ENCODE data around the gene TNNC1. TPM values are rescaled to one million over a fixed set of nuclear protein-coding genes. Genes with fewer than 3 reads are reported as not detected.

The TNNC1 gene
- total and polyA plus RNA-seq, 2 donors (not counting 1 experiment from before 2014, with no cell fraction given): 1.1 to 5.4 TPM

DNA sequence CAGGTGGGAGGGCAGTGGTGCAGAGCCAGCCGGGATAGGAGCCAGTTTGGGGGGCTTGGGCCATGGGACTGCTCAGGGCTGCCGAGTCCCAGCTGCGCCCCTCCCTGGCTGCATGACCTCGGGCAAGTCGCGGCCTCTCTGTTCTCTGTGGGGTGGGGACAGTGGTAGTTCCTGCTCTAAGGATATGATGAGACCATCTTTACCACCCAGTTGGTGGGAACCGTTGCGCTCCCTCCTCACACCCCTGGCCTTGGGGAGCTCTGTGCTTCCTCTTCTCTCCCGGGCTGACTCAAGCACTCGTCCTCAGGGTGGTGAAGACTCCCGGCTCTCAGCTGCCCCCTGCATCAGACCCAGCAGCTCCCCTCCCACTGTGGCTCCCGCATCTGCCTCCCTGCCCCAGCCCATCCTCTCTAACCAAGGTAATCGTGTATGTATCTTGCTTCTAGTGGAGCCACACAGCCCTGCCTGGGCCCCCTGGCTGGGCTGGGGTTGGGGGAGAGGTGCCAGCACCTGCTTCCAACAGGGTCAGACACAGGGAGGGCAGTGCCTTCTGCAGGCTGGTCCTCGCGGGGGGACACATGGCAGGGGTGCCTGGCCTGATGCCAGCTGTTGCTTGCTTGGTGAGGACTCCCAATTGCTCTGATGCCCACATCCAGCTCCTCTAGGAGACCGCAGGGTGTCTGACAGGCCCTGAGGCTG, 26.2 kb upstream of the TNNC1 start:
- Histone ChIP-seq H3K9ac (ENCODE audit: low read length) (no peak overlapping the region), H4K20me1 (ENCODE audit: control insufficient read depth, insufficient read depth, low read length, poor library complexity, severe bottlenecking) (no peaks in the 10 kb centered on the region), H3K79me2 (ENCODE audit: control insufficient read depth, insufficient read depth, low read length) (no peaks in the 10 kb centered on the region), H3K4me2 (replicated peaks; ENCODE audit: low read depth, low read length, poor library complexity, severe bottlenecking) (no peak overlapping the region), H2AFZ (ENCODE audit: insufficient read depth, low read depth, low read length, poor library complexity, severe bottlenecking) (no peak overlapping the region), H3K4me1 (ENCODE audit: control insufficient read depth in 2 of 2, insufficient read depth in 2 of 2, low read length in 2 of 2) (no peaks in the 10 kb centered on the region), H3K9me3 (ENCODE audit: control extremely low read depth in 1 of 3, control insufficient read depth in 2 of 3, insufficient read depth in 1 of 3, low read length in 2 of 3) (no peaks in the 10 kb centered on the region), H3K27me3 (replicated peaks in 1 of 4; ENCODE audit: control extremely low read depth in 1 of 4, control insufficient read depth in 3 of 4, insufficient read depth in 4 of 4, low read length in 3 of 4) (no peaks in the 10 kb centered on the region), H3K36me3 (replicated peaks in 1 of 2; ENCODE audit: control extremely low read depth in 1 of 2, control insufficient read depth in 1 of 2, extremely low read depth in 1 of 2, insufficient read depth in 2 of 2, low read length in 1 of 2) (peaks cover 2 to 70% of the 10 kb centered on the region in 2 experiments), H3K27ac (ENCODE audit: low read length in 2 of 2) (no peak overlapping the region), H3K4me3 (ENCODE audit: control extremely low read depth in 1 of 5, extremely low read depth in 1 of 5, insufficient read depth in 1 of 5, low read depth in 2 of 5, low read length in 4 of 5) (no peak overlapping the region)
- TF ChIP-seq, protein P1, sequence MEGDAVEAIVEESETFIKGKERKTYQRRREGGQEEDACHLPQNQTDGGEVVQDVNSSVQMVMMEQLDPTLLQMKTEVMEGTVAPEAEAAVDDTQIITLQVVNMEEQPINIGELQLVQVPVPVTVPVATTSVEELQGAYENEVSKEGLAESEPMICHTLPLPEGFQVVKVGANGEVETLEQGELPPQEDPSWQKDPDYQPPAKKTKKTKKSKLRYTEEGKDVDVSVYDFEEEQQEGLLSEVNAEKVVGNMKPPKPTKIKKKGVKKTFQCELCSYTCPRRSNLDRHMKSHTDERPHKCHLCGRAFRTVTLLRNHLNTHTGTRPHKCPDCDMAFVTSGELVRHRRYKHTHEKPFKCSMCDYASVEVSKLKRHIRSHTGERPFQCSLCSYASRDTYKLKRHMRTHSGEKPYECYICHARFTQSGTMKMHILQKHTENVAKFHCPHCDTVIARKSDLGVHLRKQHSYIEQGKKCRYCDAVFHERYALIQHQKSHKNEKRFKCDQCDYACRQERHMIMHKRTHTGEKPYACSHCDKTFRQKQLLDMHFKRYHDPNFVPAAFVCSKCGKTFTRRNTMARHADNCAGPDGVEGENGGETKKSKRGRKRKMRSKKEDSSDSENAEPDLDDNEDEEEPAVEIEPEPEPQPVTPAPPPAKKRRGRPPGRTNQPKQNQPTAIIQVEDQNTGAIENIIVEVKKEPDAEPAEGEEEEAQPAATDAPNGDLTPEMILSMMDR (IDR thresholded peaks at IDR 0.05): no peak
- no peak for TF ChIP-seq EZH2 (IDR thresholded peaks at IDR 0.05; ENCODE audit: borderline replicate concordance, insufficient read depth, low read depth, low read length, poor library complexity, severe bottlenecking)
- H3K9me3 Mint-ChIP-seq (ENCODE audit: insufficient read depth): no peaks in the 10 kb centered on the region
- DNase-seq (no peak), ATAC-seq (ENCODE audit: low read depth) (no peak)
- H3K27ac Mint-ChIP-seq: no peak overlapping the region
- intact Hi-C loops (cut with micrococcal nuclease): no loop called here
- ChIA-PET POLR2A (no interaction called here), CTCF (interaction anchor here (1.0 kb wide), 1 partner anchor 14 kb away, joined by 3 read pairs; no protein-coding TSS in a partner anchor)
- H3K4me1 Mint-ChIP-seq: no peaks in the 10 kb centered on the region
- no peaks in the 10 kb centered on the region for H3K27me3 Mint-ChIP-seq
- no peak overlapping the region for H3K4me3 Mint-ChIP-seq
- 99% methylated on average over 12 of the region's 16 CpGs for WGBS (ENCODE audit: insufficient coverage)

DNA sequence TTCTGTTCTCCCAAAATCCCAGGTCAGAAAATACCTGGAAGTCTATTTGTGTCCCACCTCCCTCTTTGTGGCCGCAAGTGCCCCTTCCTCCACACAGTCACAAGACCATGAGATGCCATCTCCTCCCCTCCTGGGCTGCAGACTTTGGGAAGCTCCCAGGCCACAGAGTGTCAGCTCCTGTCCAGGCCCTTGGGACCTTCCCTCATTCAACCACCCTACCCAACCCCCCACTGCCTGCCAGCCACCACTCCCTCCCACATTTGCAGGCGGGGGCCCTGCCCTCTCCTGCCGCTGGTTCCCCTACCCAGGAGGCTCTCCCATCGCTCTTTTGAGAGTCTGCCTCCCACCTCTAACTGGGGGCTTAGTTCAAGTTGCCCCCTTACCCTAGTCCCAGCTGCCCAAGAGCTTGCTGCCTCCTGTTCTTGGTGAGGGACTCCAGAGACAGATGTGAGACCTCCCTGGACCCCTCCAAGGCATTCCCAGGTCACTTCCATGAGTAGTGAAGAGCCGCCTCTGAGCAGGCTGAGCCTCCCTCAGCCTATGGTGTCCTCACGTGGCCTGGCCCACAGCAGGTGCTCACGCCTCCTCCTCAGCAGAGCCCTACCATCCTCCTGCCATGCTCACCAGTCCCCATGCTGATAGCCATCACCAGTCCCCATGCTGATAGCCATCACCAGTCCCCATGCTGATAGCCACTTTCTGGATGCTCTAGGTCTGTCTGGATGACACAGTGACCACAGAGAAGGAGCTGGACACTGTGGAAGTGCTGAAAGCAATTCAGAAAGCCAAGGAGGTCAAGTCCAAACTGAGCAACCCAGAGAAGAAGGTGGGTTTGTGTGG, 25.4 kb upstream of the TNNC1 start:
- TF ChIP-seq EZH2 (IDR thresholded peaks at IDR 0.05; ENCODE audit: borderline replicate concordance, insufficient read depth, low read depth, low read length, poor library complexity, severe bottlenecking): no peak
- TF ChIP-seq, protein P1 (IDR thresholded peaks at IDR 0.05): no peak
- Histone ChIP-seq H3K9me3 (ENCODE audit: control extremely low read depth in 1 of 3, control insufficient read depth in 2 of 3, insufficient read depth in 1 of 3, low read length in 2 of 3) (no peaks in the 10 kb centered on the region), H3K9ac (ENCODE audit: low read length) (no peak overlapping the region), H3K27me3 (replicated peaks in 1 of 4; ENCODE audit: control extremely low read depth in 1 of 4, control insufficient read depth in 3 of 4, insufficient read depth in 4 of 4, low read length in 3 of 4) (no peaks in the 10 kb centered on the region), H3K4me1 (ENCODE audit: control insufficient read depth in 2 of 2, insufficient read depth in 2 of 2, low read length in 2 of 2) (no peaks in the 10 kb centered on the region), H3K27ac (ENCODE audit: low read length in 2 of 2) (no peak overlapping the region), H3K4me2 (replicated peaks; ENCODE audit: low read depth, low read length, poor library complexity, severe bottlenecking) (no peak overlapping the region), H4K20me1 (ENCODE audit: control insufficient read depth, insufficient read depth, low read length, poor library complexity, severe bottlenecking) (no peaks in the 10 kb centered on the region), H3K4me3 (ENCODE audit: control extremely low read depth in 1 of 5, extremely low read depth in 1 of 5, insufficient read depth in 1 of 5, low read depth in 2 of 5, low read length in 4 of 5) (no peak overlapping the region), H3K36me3 (replicated peaks in 1 of 2; ENCODE audit: control extremely low read depth in 1 of 2, control insufficient read depth in 1 of 2, extremely low read depth in 1 of 2, insufficient read depth in 2 of 2, low read length in 1 of 2) (peaks cover 2 to 73% of the 10 kb centered on the region in 2 experiments), H2AFZ (ENCODE audit: insufficient read depth, low read depth, low read length, poor library complexity, severe bottlenecking) (no peak overlapping the region), H3K79me2 (ENCODE audit: control insufficient read depth, insufficient read depth, low read length) (no peaks in the 10 kb centered on the region)
- Mint-ChIP-seq H3K27me3 (no peaks in the 10 kb centered on the region), H3K4me1 (no peaks in the 10 kb centered on the region), H3K4me3 (no peak overlapping the region), H3K27ac (no peak overlapping the region), H3K9me3 (ENCODE audit: insufficient read depth) (no peaks in the 10 kb centered on the region)
- WGBS (ENCODE audit: insufficient coverage): 95% methylated on average over 7 of the region's 7 CpGs
- ATAC-seq (ENCODE audit: low read depth) (no peak), DNase-seq (no peak)
- POLR2A ChIA-PET: no interaction called here
- CTCF ChIA-PET: interaction anchor here (1.0 kb wide), 1 partner anchor 15 kb away, joined by 3 read pairs; no protein-coding TSS in a partner anchor
- intact Hi-C loops (cut with micrococcal nuclease): no loop called here
